Spleen (tissue), 7 donors: ENCODE measurements around the gene SMOC2.

ENCODE experiments used
- POLR2AphosphoS5 ChIP-seq, 3 donors: sonication (generic); formaldehyde crosslinking; IDR thresholded peaks; one replicate each; pipeline ENCODE4 v1.5.1; 2017; ENCODE audit warnings: antibody characterized with exemption in 3 of 3
- TF ChIP-seq, protein P1 (sequence below), 11 experiments: fragments of 200-600 bp in 7 of 11; fragments of 450-650 bp in 4 of 11; sonication (generic) in 4 of 11; IDR thresholded peaks in 8 of 11; conservative IDR thresholded peaks in 3 of 11; 1 replicate in 7 of 11; 2 replicates in 4 of 11; pipeline versions ENCODE4 v1.4.0 to v1.8.0; 2016 to 2021; ENCODE audit warnings: antibody characterized with exemption in 11 of 11, inconsistent platforms in 4 of 11, mild to moderate bottlenecking in 1 of 11
- donor health status: DM: no; HTN: no; CAD: no; lungs with moderate emphysema.
- donor health status: DM: no; HTN: no; CAD: no.
- donor health status: DM: no; HTN: no; CAD: no.

GRCh38 chr6:168698923-168699322 lies 257.9 kb downstream of the SMOC2 start:
- no peak for TF ChIP-seq POLR2AphosphoS5 (IDR thresholded peaks at IDR 0.05)
- TF ChIP-seq, protein P1, sequence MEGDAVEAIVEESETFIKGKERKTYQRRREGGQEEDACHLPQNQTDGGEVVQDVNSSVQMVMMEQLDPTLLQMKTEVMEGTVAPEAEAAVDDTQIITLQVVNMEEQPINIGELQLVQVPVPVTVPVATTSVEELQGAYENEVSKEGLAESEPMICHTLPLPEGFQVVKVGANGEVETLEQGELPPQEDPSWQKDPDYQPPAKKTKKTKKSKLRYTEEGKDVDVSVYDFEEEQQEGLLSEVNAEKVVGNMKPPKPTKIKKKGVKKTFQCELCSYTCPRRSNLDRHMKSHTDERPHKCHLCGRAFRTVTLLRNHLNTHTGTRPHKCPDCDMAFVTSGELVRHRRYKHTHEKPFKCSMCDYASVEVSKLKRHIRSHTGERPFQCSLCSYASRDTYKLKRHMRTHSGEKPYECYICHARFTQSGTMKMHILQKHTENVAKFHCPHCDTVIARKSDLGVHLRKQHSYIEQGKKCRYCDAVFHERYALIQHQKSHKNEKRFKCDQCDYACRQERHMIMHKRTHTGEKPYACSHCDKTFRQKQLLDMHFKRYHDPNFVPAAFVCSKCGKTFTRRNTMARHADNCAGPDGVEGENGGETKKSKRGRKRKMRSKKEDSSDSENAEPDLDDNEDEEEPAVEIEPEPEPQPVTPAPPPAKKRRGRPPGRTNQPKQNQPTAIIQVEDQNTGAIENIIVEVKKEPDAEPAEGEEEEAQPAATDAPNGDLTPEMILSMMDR (IDR thresholded peaks at IDR 0.05 in 8 of 11, conservative IDR thresholded peaks at IDR 0.05 in 3 of 11), result no peak
